Neutrophil (primary cell): ENCODE measurements around the gene KRT31.

Experiments used
- H3K27ac ChIP-seq: fragments of 200-600 bp; sonication (generic); 2 replicates; pipeline ENCODE4 v1.5.1; 2016; ENCODE audit warnings: mild to moderate bottlenecking, moderate library complexity
- H3K27me3 ChIP-seq: fragments of 200-600 bp; sonication (generic); 2 replicates; pipeline ENCODE4 v1.6.0; 2016; ENCODE audit warnings: mild to moderate bottlenecking
- H3K36me3 ChIP-seq: fragments of 200-600 bp; sonication (generic); 2 replicates; pipeline ENCODE4 v1.5.1; 2017
- H3K4me1 ChIP-seq, 2 experiments: fragments of 200-600 bp in 1 of 2; sonication (generic) in 1 of 2; 1 replicate in 1 of 2; 2 replicates in 1 of 2; pipeline versions ENCODE4 v1.5.1 to v1.6.1; 2013 to 2016; ENCODE audit warnings: low read depth in 1 of 2, low read length in 1 of 2, mild to moderate bottlenecking in 1 of 2, moderate library complexity in 1 of 2; ENCODE audit not compliant: control insufficient read depth in 1 of 2, insufficient read depth in 1 of 2
- H3K4me3 ChIP-seq, 2 experiments: fragments of 200-600 bp in 1 of 2; sonication (generic) in 1 of 2; 1 replicate in 1 of 2; 2 replicates in 1 of 2; pipeline ENCODE4 v1.5.1; 2013 to 2016; ENCODE audit warnings: low read depth in 1 of 2, low read length in 1 of 2, mild to moderate bottlenecking in 1 of 2, moderate library complexity in 1 of 2
- H3K9me3 ChIP-seq: fragments of 200-600 bp; sonication (generic); 2 replicates; pipeline ENCODE4 v1.5.1; 2016
- CTCF ChIP-seq: fragments of 200-600 bp; sonication (generic); IDR thresholded peaks from 2 replicates; pipeline ENCODE4 v1.5.1; 2016; ENCODE audit warnings: antibody characterized with exemption

KRT31 gene

GRCh38 chr17:41413353-41413957 lies 16.0 kb upstream of the KRT31 start:
- no peak overlapping the region for H3K4me3 ChIP-seq
- no peaks in the 10 kb centered on the region for H3K36me3 ChIP-seq
- no peak overlapping the region for H3K27ac ChIP-seq
- no peak for TF ChIP-seq CTCF
- H3K9me3 ChIP-seq = no peaks in the 10 kb centered on the region
- H3K27me3 ChIP-seq = peaks cover 11% of the 10 kb centered on the region
- H3K4me1 ChIP-seq = no peaks in the 10 kb centered on the region

GRCh38 chr17:41411072-41411840 lies 13.8 kb upstream of the KRT31 start:
- no peaks in the 10 kb centered on the region for H3K9me3 ChIP-seq
- no peaks in the 10 kb centered on the region for H3K4me1 ChIP-seq
- H3K27me3 ChIP-seq = peaks cover 11% of the 10 kb centered on the region
- H3K36me3 ChIP-seq = no peaks in the 10 kb centered on the region
- no peak overlapping the region for H3K27ac ChIP-seq
- TF ChIP-seq CTCF = no peak
- H3K4me3 ChIP-seq = no peak overlapping the region

GRCh38 chr17:41407226-41407625 lies 9.8 kb upstream of the KRT31 start:
- no peaks in the 10 kb centered on the region for H3K9me3 ChIP-seq
- no peak for TF ChIP-seq CTCF
- no peak overlapping the region for H3K27ac ChIP-seq
- H3K4me1 ChIP-seq = no peaks in the 10 kb centered on the region
- H3K4me3 ChIP-seq = no peak overlapping the region
- no peaks in the 10 kb centered on the region for H3K36me3 ChIP-seq
- H3K27me3 ChIP-seq = peaks cover 8% of the 10 kb centered on the region

- H3K4me1 ChIP-seq = no peaks in the 10 kb centered on the region
- H3K27ac ChIP-seq = no peak overlapping the region
- no peaks in the 10 kb centered on the region for H3K9me3 ChIP-seq
- no peak overlapping the region for H3K4me3 ChIP-seq
- TF ChIP-seq CTCF = no peak
- no peaks in the 10 kb centered on the region for H3K36me3 ChIP-seq
- H3K27me3 ChIP-seq = peaks cover 8% of the 10 kb centered on the region
Measured at GRCh38 chr17:41406205-41406604, 8.8 kb upstream of the KRT31 start.

GRCh38 chr17:41404024-41404671 lies 6.7 kb upstream of the KRT31 start:
- Histone ChIP-seq H3K4me3 (no peak overlapping the region), H3K36me3 (no peaks in the 10 kb centered on the region), H3K4me1 (no peaks in the 10 kb centered on the region), H3K9me3 (no peaks in the 10 kb centered on the region), H3K27ac (no peak overlapping the region), H3K27me3 (peaks cover 16% of the 10 kb centered on the region)
- TF ChIP-seq CTCF = no peak
